ENCODE data around the gene DCLRE1B. TPM values are rescaled to one million over a fixed set of nuclear protein-coding genes. Genes with fewer than 3 reads are reported as not detected.

Gene DCLRE1B
- total and polyA plus RNA-seq, 10 donors = 1.9 to 10.5 (median 7.3) TPM

GRCh38 chr1:113872219-113872935 lies 32.7 kb upstream of the DCLRE1B start:
- TF ChIP-seq POLR2A (IDR thresholded peaks at IDR 0.05) = no peak
- TF ChIP-seq POLR2AphosphoS5 (IDR thresholded peaks at IDR 0.05) = no peak
- TF ChIP-seq CTCF (IDR thresholded peaks at IDR 0.05 in 8 of 11, conservative IDR thresholded peaks at IDR 0.05 in 3 of 11) = no peak

GRCh38 chr1:113874012-113874879 lies 30.9 kb upstream of the DCLRE1B start:
- 3 to 51% (median 34%) methylated on average over 1 of the region's 1 CpG for WGBS, 5 donors
- TF ChIP-seq POLR2AphosphoS5 (IDR thresholded peaks at IDR 0.05) (no peak), POLR2A (IDR thresholded peaks at IDR 0.05) (no peak), CTCF (IDR thresholded peaks at IDR 0.05 in 8 of 11, conservative IDR thresholded peaks at IDR 0.05 in 3 of 11) (peak in 1 of 11 experiments; percentile 29)
- peaks cover 0 to 79% (median 46%) of the 10 kb centered on the region in 6 donors for H3K4me1 ChIP-seq
- intact Hi-C loops (cut with DNase I; ENCODE audit: low total_unique reads) = no loop called here
- no peak for DNase-seq
- no peaks in the 10 kb centered on the region for H3K36me3 ChIP-seq
- H3K27me3 ChIP-seq (replicated peaks in 1 of 7) = no peaks in the 10 kb centered on the region
- H3K4me3 ChIP-seq = no peak overlapping the region
- H3K27ac ChIP-seq = peak overlapping the region; percentile 20 to 93 (median 70)
- H3K9me3 ChIP-seq = no peaks in the 10 kb centered on the region

More at GRCh38 chr1:113872219-113872935, 32.7 kb upstream of the DCLRE1B start:
- DNase-seq = no peak
- peak overlapping the region; percentile 58 to 93 (median 88) for H3K27ac ChIP-seq
- no peaks in the 10 kb centered on the region for H3K9me3 ChIP-seq
- H3K4me3 ChIP-seq = peak overlapping the region in 1 of 8 donors; percentile 65
- no peaks in the 10 kb centered on the region for H3K36me3 ChIP-seq
- H3K27me3 ChIP-seq (replicated peaks in 1 of 7) = no peaks in the 10 kb centered on the region
- intact Hi-C loops (cut with DNase I; ENCODE audit: low total_unique reads) = no loop called here
- H3K4me1 ChIP-seq = peaks cover 0 to 89% (median 56%) of the 10 kb centered on the region in 6 donors

GRCh38 chr1:113875714-113876113 lies 29.4 kb upstream of the DCLRE1B start:
- Histone ChIP-seq H3K27ac (peak overlapping the region in 2 of 8 donors; percentile 93), H3K4me3 (no peak overlapping the region), H3K9me3 (no peaks in the 10 kb centered on the region), H3K27me3 (replicated peaks in 1 of 7) (no peaks in the 10 kb centered on the region), H3K36me3 (no peaks in the 10 kb centered on the region), H3K4me1 (peaks cover 0 to 79% (median 49%) of the 10 kb centered on the region in 6 donors)
- no peak for TF ChIP-seq CTCF (IDR thresholded peaks at IDR 0.05 in 8 of 11, conservative IDR thresholded peaks at IDR 0.05 in 3 of 11)
- no peak for TF ChIP-seq POLR2AphosphoS5 (IDR thresholded peaks at IDR 0.05)
- no peak for TF ChIP-seq POLR2A (IDR thresholded peaks at IDR 0.05)
- intact Hi-C loops (cut with DNase I; ENCODE audit: low total_unique reads) = no loop called here
- DNase-seq = no peak
- WGBS, 5 donors = 80 to 85% (median 82%) methylated on average over 2 of the region's 2 CpGs

- intact Hi-C loops (cut with DNase I; ENCODE audit: low total_unique reads) = no loop called here
- H3K4me1 ChIP-seq = peaks cover 0 to 79% (median 54%) of the 10 kb centered on the region in 6 donors
- H3K27me3 ChIP-seq (replicated peaks in 1 of 7) = no peaks in the 10 kb centered on the region
- 92 to 97% (median 96%) methylated on average over 5 of the region's 5 CpGs for whole genome bisulfite sequencing, 5 donors
- DNase-seq = no peak
- H3K27ac ChIP-seq = peak overlapping the region in 2 of 8 donors; percentile 93
- TF ChIP-seq POLR2A (IDR thresholded peaks at IDR 0.05) (no peak), POLR2AphosphoS5 (IDR thresholded peaks at IDR 0.05) (no peak), CTCF (IDR thresholded peaks at IDR 0.05 in 8 of 11, conservative IDR thresholded peaks at IDR 0.05 in 3 of 11) (no peak)
- no peak overlapping the region for H3K4me3 ChIP-seq
- H3K9me3 ChIP-seq = no peaks in the 10 kb centered on the region
- no peaks in the 10 kb centered on the region for H3K36me3 ChIP-seq
These were observed 28.9 kb upstream of the DCLRE1B start for GRCh38 chr1:113876176-113876575.

Data from spleen (tissue), 11 donors.